Neural cell (in vitro differentiated cells): Measurements from ENCODE around the gene GCN1. TPM values are rescaled to one million over a fixed set of nuclear protein-coding genes. Genes with fewer than 3 reads are reported as not detected.
A peak's percentile ranks its signal among the peaks of the same experiment; 100 is the strongest.

Experiments
- H2AFZ ChIP-seq: fragments of 200-600, 300-800 bp; sonication (generic), shearing (Covaris generic); 2 replicates; pipeline ENCODE4 v1.6.0; 2014; ENCODE audit warnings: low read depth, mild to moderate bottlenecking, antibody characterized with exemption, low read length, moderate library complexity
- H3F3A ChIP-seq: fragments of 200-600 bp; shearing (Covaris generic); 2 replicates; pipeline ENCODE4 v1.6.1; 2016; ENCODE audit warnings: mild to moderate bottlenecking, moderate library complexity, mixed read lengths, antibody characterized with exemption, low read length; ENCODE audit not compliant: insufficient read depth, poor library complexity, severe bottlenecking
- H3K27ac ChIP-seq: fragments of 200-600, 300-800 bp; sonication (generic), shearing (Covaris generic); 2 replicates; pipeline ENCODE4 v1.5.1; 2014; ENCODE audit warnings: mild to moderate bottlenecking, low read length, moderate library complexity
- H3K27me3 ChIP-seq: fragments of 300-800, 200-600 bp; sonication (generic), shearing (Covaris generic); 2 replicates; pipeline ENCODE4 v1.6.0; 2014; ENCODE audit warnings: mild to moderate bottlenecking, low read depth, low read length, moderate library complexity; ENCODE audit not compliant: insufficient read depth
- H3K36me3 ChIP-seq: fragments of 300-800, 200-600 bp; sonication (generic), shearing (Covaris generic); 2 replicates; pipeline ENCODE4 v1.5.1; 2014; ENCODE audit warnings: mild to moderate bottlenecking, antibody characterized with exemption, low read length, moderate library complexity; ENCODE audit not compliant: insufficient read depth
- H3K4me2 ChIP-seq: fragments of 300-800, 200-600 bp; sonication (generic), shearing (Covaris generic); 2 replicates; pipeline ENCODE4 v1.6.0; 2014; ENCODE audit warnings: mild to moderate bottlenecking, low read length
- H3K4me3 ChIP-seq: fragments of 300-800, 200-600 bp; sonication (generic), shearing (Covaris generic); 2 replicates; pipeline ENCODE4 v1.5.1; 2014; ENCODE audit warnings: mild to moderate bottlenecking, low read length, moderate library complexity
- H3K79me2 ChIP-seq: fragments of 200-600 bp; shearing (Covaris generic); replicated peaks from 2 replicates; pipeline ENCODE4 v1.6.0; 2014; ENCODE audit warnings: mild to moderate bottlenecking, low read length, moderate library complexity; ENCODE audit not compliant: insufficient read depth
- H3K9ac ChIP-seq: fragments of 300-800, 200-600 bp; sonication (generic), shearing (Covaris generic); 2 replicates; pipeline ENCODE4 v1.6.1; 2016; ENCODE audit warnings: mild to moderate bottlenecking, low read length, mixed read lengths
- H3K9me2 ChIP-seq: fragments of 200-600 bp; shearing (Covaris generic); 2 replicates; pipeline ENCODE4 v1.6.1; 2016; ENCODE audit warnings: mild to moderate bottlenecking, low read length, mixed read lengths; ENCODE audit not compliant: insufficient read depth
- H3K9me3 ChIP-seq: fragments of 200-600, 300-800 bp; sonication (generic), shearing (Covaris generic); 2 replicates; pipeline ENCODE4 v1.6.1; 2016; ENCODE audit warnings: mild to moderate bottlenecking, mixed run types, low read length, moderate library complexity, mixed read lengths
- H4K20me1 ChIP-seq: fragments of 200-600 bp; shearing (Covaris generic); 2 replicates; pipeline ENCODE4 v1.6.1; 2016; ENCODE audit warnings: mild to moderate bottlenecking, mixed run types; ENCODE audit not compliant: insufficient read depth
- EP300 ChIP-seq: fragments of 450-650 bp; conservative IDR thresholded peaks from 2 replicates; pipeline ENCODE4 v1.6.1; 2014; ENCODE audit warnings: antibody characterized with exemption, mild to moderate bottlenecking, moderate library complexity; ENCODE audit not compliant: poor library complexity, severe bottlenecking
- EZH2 ChIP-seq: fragments of 200-600, 300-800 bp; shearing (Covaris generic), sonication (generic); IDR thresholded peaks from 2 replicates; pipeline ENCODE4 v1.6.1; 2014; ENCODE audit warnings: antibody characterized with exemption, low read length, borderline replicate concordance, mild to moderate bottlenecking; ENCODE audit not compliant: insufficient read depth, poor library complexity, severe bottlenecking
- MXI1 ChIP-seq: fragments of 450-650 bp; conservative IDR thresholded peaks from 2 replicates; pipeline ENCODE4 v1.6.1; 2014; ENCODE audit warnings: antibody characterized with exemption, mild to moderate bottlenecking; ENCODE audit not compliant: poor library complexity, severe bottlenecking
- POLR2AphosphoS5 ChIP-seq: IDR thresholded peaks from 2 replicates; pipeline ENCODE4 v1.6.1; 2012
- RAD21 ChIP-seq: fragments of 450-650 bp; conservative IDR thresholded peaks from 2 replicates; pipeline ENCODE4 v1.6.1; 2014; ENCODE audit warnings: antibody characterized with exemption, mild to moderate bottlenecking, moderate library complexity
- SMC3 ChIP-seq: fragments of 450-650 bp; conservative IDR thresholded peaks from 2 replicates; pipeline ENCODE4 v1.6.1; 2014; ENCODE audit warnings: antibody characterized with exemption, mild to moderate bottlenecking, moderate library complexity; ENCODE audit not compliant: poor library complexity
- TAF1 ChIP-seq: IDR thresholded peaks from 2 replicates; pipeline ENCODE4 v1.6.1; 2012; ENCODE audit warnings: low read depth
- polyA plus RNA-seq: library from polyadenylated mRNA; depleted of rRNA; stranded (reverse); fragments of >200 nt; gene quantifications from 2 replicates; pipeline ENCODE4 v1.2.3, GENCODE V29; 2014
- TF ChIP-seq, protein P1 (sequence below): IDR thresholded peaks from 2 replicates; pipeline ENCODE4 v1.6.1; 2012; ENCODE audit warnings: borderline replicate concordance
- TF ChIP-seq, protein P2 (sequence below): fragments of 450-650 bp; IDR thresholded peaks from 2 replicates; pipeline ENCODE4 v1.5.1; 2014; ENCODE audit warnings: antibody characterized with exemption, mild to moderate bottlenecking, moderate library complexity; ENCODE audit not compliant: poor library complexity, severe bottlenecking

Gene GCN1
- polyA plus RNA-seq, 1 donor from 2014 or later, result 21.5 TPM

DNA sequence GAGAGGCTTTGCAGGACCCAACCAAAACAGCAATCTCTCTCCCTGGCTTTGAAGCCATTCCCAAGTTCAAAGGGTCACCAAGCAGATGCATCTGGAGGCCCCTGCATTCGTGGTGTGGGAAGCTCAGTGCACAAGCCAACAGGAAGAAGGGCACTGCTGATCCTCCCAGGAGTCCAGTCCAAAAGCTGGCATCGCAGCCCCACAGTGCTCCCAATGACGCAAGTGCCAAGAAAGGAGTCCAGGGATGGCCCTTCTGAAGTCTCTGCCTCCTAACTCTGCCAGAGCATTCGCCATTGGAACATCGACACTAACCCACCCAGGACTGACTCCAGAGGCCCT lies 45.9 kb upstream of the GCN1 start:
- Histone ChIP-seq H3K36me3 (no peaks in the 10 kb centered on the region), H3K27ac (no peak overlapping the region), H3K27me3 (no peaks in the 10 kb centered on the region), H3K9ac (no peak overlapping the region), H3K79me2 (no peaks in the 10 kb centered on the region), H3K9me3 (no peaks in the 10 kb centered on the region), H3F3A (no peaks in the 10 kb centered on the region), H3K4me3 (no peak overlapping the region), H3K9me2 (no peaks in the 10 kb centered on the region), H4K20me1 (no peaks in the 10 kb centered on the region), H3K4me2 (no peak overlapping the region), H2AFZ (no peak overlapping the region)
- no peak for TF ChIP-seq SMC3
- TF ChIP-seq, protein P1, sequence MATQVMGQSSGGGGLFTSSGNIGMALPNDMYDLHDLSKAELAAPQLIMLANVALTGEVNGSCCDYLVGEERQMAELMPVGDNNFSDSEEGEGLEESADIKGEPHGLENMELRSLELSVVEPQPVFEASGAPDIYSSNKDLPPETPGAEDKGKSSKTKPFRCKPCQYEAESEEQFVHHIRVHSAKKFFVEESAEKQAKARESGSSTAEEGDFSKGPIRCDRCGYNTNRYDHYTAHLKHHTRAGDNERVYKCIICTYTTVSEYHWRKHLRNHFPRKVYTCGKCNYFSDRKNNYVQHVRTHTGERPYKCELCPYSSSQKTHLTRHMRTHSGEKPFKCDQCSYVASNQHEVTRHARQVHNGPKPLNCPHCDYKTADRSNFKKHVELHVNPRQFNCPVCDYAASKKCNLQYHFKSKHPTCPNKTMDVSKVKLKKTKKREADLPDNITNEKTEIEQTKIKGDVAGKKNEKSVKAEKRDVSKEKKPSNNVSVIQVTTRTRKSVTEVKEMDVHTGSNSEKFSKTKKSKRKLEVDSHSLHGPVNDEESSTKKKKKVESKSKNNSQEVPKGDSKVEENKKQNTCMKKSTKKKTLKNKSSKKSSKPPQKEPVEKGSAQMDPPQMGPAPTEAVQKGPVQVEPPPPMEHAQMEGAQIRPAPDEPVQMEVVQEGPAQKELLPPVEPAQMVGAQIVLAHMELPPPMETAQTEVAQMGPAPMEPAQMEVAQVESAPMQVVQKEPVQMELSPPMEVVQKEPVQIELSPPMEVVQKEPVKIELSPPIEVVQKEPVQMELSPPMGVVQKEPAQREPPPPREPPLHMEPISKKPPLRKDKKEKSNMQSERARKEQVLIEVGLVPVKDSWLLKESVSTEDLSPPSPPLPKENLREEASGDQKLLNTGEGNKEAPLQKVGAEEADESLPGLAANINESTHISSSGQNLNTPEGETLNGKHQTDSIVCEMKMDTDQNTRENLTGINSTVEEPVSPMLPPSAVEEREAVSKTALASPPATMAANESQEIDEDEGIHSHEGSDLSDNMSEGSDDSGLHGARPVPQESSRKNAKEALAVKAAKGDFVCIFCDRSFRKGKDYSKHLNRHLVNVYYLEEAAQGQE, result no peak
- no peak for TF ChIP-seq POLR2AphosphoS5
- no peak for TF ChIP-seq TAF1
- no peak for TF ChIP-seq EZH2
- no peak for TF ChIP-seq EP300
- TF ChIP-seq, protein P2, sequence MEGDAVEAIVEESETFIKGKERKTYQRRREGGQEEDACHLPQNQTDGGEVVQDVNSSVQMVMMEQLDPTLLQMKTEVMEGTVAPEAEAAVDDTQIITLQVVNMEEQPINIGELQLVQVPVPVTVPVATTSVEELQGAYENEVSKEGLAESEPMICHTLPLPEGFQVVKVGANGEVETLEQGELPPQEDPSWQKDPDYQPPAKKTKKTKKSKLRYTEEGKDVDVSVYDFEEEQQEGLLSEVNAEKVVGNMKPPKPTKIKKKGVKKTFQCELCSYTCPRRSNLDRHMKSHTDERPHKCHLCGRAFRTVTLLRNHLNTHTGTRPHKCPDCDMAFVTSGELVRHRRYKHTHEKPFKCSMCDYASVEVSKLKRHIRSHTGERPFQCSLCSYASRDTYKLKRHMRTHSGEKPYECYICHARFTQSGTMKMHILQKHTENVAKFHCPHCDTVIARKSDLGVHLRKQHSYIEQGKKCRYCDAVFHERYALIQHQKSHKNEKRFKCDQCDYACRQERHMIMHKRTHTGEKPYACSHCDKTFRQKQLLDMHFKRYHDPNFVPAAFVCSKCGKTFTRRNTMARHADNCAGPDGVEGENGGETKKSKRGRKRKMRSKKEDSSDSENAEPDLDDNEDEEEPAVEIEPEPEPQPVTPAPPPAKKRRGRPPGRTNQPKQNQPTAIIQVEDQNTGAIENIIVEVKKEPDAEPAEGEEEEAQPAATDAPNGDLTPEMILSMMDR, result no peak
- no peak for TF ChIP-seq MXI1
- no peak for TF ChIP-seq RAD21

DNA sequence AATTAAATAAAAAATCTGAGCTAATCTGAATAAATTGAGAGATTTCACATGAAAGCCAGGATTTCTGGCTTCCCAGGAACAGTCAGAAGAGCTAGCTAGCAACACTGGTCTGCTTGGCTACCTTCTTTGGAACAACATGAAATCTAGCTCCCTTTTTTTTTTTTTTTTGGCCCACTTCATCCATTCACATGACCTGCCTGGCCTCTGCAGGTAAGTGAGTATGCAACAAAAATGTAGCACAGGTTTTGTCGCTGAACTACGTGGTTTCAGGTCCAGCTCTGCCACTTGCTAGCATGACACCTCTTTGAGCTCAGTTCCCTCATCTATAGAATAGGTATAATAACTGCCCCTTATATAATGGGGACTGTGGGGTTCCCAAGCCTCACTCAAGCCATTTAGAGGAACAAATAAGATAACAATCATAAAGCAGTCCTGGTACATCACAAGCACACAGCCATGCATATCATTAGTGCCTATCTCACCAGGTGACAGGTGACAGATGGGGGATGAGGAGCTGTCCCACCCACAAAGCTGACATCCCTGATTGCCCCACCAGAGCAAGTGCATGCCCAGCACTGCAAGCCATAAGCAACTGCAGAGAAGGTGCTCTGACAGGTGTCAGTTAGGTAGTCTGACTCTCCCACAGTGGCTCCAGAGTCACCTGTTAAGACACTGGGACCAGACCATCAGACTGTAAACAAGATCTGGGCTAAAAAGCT lies 45.4 kb upstream of the GCN1 start:
- H2AFZ ChIP-seq, result no peak overlapping the region
- peak; percentile 19 for TF ChIP-seq EP300
- no peak for TF ChIP-seq TAF1
- H3K27me3 ChIP-seq, result no peaks in the 10 kb centered on the region
- H3F3A ChIP-seq, result no peaks in the 10 kb centered on the region
- H3K9me2 ChIP-seq, result no peaks in the 10 kb centered on the region
- no peaks in the 10 kb centered on the region for H3K79me2 ChIP-seq
- no peaks in the 10 kb centered on the region for H4K20me1 ChIP-seq
- no peak overlapping the region for H3K4me2 ChIP-seq
- no peak overlapping the region for H3K27ac ChIP-seq
- no peaks in the 10 kb centered on the region for H3K36me3 ChIP-seq
- H3K4me3 ChIP-seq, result no peak overlapping the region
- H3K9me3 ChIP-seq, result no peaks in the 10 kb centered on the region
- no peak overlapping the region for H3K9ac ChIP-seq
